Measurements from ENCODE around the gene MAPRE3. TPM values are rescaled to one million over a fixed set of nuclear protein-coding genes. Genes with fewer than 3 reads are reported as not detected.

The MAPRE3 gene
- total RNA-seq, 1 experiment from 2014 or later: 10.3 TPM

DNA sequence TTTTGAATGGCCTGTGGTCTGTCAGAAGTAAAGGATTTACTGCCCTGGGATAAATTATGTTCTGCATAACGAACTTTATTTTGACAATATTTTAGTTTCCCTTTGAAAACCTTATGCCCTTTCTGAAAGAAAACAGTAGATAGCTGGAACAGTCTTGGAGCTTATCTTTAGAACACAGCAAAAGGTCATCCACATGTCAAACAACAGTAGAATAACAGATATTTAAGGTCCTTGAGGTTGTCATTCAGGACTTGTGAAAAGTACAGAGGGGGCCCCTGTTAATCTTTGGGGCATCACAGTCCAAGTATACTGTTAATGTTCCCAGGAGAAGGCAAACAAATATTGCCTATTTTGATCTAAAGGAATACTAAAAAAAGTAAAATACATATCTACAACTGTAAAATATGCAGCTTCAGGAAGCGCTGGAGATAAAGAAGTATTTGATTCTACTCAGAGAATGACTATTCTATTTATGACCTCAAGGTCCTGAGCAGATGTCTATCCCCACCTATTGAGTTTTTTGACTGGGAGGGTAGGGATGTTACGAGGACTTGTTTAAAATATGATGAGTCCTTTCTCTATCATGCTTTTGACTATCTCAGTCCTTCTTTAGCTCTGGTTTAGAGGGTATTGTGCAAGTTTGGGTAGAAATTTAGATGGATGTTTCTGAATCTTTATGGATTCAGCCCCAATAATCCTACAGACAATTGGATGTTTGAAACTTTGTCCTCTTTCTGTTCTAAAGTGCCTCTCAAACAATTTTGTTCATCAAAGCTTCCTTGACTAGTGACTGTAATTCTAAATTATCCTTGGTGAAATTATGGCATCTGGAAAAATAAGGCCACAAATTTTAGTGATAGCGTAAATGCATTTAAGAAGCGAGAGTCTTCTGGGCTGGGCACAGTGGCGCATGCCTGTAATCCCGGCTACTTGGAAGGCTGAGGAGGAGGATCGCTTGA lies 37.3 kb downstream of the MAPRE3 start (continued):
- TF ChIP-seq ESRRA (CRISPR knock-in tag; IDR thresholded peaks at IDR 0.05; ENCODE audit: borderline replicate concordance) (no peak), NFYB (CRISPR knock-in tag; conservative IDR thresholded peaks at IDR 0.05; ENCODE audit: low read depth) (no peak), RELA (CRISPR knock-in tag; IDR thresholded peaks at IDR 0.05; ENCODE audit: borderline replicate concordance) (no peak), FOXP1 (CRISPR knock-in tag; IDR thresholded peaks at IDR 0.05; ENCODE audit: borderline replicate concordance) (no peak), ETV6 (CRISPR knock-in tag; IDR thresholded peaks at IDR 0.05) (no peak)
- TF ChIP-seq, protein P1, sequence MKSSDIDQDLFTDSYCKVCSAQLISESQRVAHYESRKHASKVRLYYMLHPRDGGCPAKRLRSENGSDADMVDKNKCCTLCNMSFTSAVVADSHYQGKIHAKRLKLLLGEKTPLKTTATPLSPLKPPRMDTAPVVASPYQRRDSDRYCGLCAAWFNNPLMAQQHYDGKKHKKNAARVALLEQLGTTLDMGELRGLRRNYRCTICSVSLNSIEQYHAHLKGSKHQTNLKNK (CRISPR knock-in tag; IDR thresholded peaks at IDR 0.05): no peak
- TF ChIP-seq, protein P2, sequence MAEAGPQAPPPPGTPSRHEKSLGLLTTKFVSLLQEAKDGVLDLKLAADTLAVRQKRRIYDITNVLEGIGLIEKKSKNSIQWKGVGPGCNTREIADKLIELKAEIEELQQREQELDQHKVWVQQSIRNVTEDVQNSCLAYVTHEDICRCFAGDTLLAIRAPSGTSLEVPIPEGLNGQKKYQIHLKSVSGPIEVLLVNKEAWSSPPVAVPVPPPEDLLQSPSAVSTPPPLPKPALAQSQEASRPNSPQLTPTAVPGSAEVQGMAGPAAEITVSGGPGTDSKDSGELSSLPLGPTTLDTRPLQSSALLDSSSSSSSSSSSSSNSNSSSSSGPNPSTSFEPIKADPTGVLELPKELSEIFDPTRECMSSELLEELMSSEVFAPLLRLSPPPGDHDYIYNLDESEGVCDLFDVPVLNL (CRISPR knock-in tag; IDR thresholded peaks at IDR 0.05; ENCODE audit: borderline replicate concordance, low read depth): no peak
- TF ChIP-seq, protein P3, sequence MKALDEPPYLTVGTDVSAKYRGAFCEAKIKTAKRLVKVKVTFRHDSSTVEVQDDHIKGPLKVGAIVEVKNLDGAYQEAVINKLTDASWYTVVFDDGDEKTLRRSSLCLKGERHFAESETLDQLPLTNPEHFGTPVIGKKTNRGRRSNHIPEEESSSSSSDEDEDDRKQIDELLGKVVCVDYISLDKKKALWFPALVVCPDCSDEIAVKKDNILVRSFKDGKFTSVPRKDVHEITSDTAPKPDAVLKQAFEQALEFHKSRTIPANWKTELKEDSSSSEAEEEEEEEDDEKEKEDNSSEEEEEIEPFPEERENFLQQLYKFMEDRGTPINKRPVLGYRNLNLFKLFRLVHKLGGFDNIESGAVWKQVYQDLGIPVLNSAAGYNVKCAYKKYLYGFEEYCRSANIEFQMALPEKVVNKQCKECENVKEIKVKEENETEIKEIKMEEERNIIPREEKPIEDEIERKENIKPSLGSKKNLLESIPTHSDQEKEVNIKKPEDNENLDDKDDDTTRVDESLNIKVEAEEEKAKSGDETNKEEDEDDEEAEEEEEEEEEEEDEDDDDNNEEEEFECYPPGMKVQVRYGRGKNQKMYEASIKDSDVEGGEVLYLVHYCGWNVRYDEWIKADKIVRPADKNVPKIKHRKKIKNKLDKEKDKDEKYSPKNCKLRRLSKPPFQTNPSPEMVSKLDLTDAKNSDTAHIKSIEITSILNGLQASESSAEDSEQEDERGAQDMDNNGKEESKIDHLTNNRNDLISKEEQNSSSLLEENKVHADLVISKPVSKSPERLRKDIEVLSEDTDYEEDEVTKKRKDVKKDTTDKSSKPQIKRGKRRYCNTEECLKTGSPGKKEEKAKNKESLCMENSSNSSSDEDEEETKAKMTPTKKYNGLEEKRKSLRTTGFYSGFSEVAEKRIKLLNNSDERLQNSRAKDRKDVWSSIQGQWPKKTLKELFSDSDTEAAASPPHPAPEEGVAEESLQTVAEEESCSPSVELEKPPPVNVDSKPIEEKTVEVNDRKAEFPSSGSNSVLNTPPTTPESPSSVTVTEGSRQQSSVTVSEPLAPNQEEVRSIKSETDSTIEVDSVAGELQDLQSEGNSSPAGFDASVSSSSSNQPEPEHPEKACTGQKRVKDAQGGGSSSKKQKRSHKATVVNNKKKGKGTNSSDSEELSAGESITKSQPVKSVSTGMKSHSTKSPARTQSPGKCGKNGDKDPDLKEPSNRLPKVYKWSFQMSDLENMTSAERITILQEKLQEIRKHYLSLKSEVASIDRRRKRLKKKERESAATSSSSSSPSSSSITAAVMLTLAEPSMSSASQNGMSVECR (CRISPR knock-in tag; IDR thresholded peaks at IDR 0.05; ENCODE audit: borderline replicate concordance): no peak
- TF ChIP-seq, protein P4, sequence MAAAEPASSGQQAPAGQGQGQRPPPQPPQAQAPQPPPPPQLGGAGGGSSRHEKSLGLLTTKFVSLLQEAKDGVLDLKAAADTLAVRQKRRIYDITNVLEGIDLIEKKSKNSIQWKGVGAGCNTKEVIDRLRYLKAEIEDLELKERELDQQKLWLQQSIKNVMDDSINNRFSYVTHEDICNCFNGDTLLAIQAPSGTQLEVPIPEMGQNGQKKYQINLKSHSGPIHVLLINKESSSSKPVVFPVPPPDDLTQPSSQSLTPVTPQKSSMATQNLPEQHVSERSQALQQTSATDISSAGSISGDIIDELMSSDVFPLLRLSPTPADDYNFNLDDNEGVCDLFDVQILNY (CRISPR knock-in tag; IDR thresholded peaks at IDR 0.05): no peak

DNA sequence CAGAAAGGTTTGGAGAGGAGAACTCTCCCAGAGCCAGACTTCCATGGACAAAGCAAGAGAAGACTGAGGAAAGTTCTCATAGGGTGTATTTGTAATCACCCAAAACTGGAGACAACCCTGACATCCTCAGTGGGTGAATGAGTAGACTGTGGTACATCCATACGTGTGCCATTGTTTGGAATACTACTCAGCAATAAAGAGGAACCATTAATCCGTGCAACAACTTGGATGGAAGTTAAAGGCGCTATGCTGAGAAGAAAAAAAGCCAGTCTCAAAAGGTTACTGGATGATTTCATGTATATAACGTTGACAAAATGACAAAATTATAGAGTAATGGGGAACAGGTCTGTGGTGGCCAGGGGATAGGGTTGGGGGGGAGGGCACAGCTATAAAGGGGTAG lies 38.2 kb downstream of the MAPRE3 start:
- ChIA-PET POLR2A (no interaction called here), CTCF (interaction anchor here (2.8 kb wide), 1 partner anchor 47 kb away, joined by 18 read pairs; no protein-coding TSS in a partner anchor)
- H3K27ac Mint-ChIP-seq: no peak overlapping the region
- H3K27me3 Mint-ChIP-seq (ENCODE audit: low read depth): peaks cover 11% of the 10 kb centered on the region; the same call in 1 of the 2 replicates
- H3K36me3 Mint-ChIP-seq: peaks cover 16% of the 10 kb centered on the region
- no peak overlapping the region for H3K4me3 Mint-ChIP-seq
- H3K4me1 Mint-ChIP-seq: no peaks in the 10 kb centered on the region
- peaks cover 19% of the 10 kb centered on the region for H3K9me3 Mint-ChIP-seq
- ATAC-seq (no peak), DNase-seq (ENCODE audit: low spot score) (no peak)
- TF ChIP-seq, protein P5, sequence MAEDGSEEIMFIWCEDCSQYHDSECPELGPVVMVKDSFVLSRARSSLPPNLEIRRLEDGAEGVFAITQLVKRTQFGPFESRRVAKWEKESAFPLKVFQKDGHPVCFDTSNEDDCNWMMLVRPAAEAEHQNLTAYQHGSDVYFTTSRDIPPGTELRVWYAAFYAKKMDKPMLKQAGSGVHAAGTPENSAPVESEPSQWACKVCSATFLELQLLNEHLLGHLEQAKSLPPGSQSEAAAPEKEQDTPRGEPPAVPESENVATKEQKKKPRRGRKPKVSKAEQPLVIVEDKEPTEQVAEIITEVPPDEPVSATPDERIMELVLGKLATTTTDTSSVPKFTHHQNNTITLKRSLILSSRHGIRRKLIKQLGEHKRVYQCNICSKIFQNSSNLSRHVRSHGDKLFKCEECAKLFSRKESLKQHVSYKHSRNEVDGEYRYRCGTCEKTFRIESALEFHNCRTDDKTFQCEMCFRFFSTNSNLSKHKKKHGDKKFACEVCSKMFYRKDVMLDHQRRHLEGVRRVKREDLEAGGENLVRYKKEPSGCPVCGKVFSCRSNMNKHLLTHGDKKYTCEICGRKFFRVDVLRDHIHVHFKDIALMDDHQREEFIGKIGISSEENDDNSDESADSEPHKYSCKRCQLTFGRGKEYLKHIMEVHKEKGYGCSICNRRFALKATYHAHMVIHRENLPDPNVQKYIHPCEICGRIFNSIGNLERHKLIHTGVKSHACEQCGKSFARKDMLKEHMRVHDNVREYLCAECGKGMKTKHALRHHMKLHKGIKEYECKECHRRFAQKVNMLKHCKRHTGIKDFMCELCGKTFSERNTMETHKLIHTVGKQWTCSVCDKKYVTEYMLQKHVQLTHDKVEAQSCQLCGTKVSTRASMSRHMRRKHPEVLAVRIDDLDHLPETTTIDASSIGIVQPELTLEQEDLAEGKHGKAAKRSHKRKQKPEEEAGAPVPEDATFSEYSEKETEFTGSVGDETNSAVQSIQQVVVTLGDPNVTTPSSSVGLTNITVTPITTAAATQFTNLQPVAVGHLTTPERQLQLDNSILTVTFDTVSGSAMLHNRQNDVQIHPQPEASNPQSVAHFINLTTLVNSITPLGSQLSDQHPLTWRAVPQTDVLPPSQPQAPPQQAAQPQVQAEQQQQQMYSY (CRISPR knock-in tag; IDR thresholded peaks at IDR 0.05): no peak
- no peak for TF ChIP-seq ZNF396 (CRISPR knock-in tag; IDR thresholded peaks at IDR 0.05; ENCODE audit: borderline replicate concordance)
- TF ChIP-seq GRHL2 (CRISPR knock-in tag; IDR thresholded peaks at IDR 0.05; ENCODE audit: insufficient replicate concordance, severe bottlenecking): no peak
- no peak for TF ChIP-seq MXD4 (CRISPR knock-in tag; IDR thresholded peaks at IDR 0.05; ENCODE audit: borderline replicate concordance)
- no peak for TF ChIP-seq ZNF416 (CRISPR knock-in tag; IDR thresholded peaks at IDR 0.05)
- no peak for TF ChIP-seq HMGA2 (CRISPR knock-in tag; IDR thresholded peaks at IDR 0.05)
- no peak for TF ChIP-seq TEAD4 (CRISPR knock-in tag; IDR thresholded peaks at IDR 0.05)
- no peak for TF ChIP-seq SMAD4 (CRISPR knock-in tag; IDR thresholded peaks at IDR 0.05)
- no peak for TF ChIP-seq FOXP1 (CRISPR knock-in tag; IDR thresholded peaks at IDR 0.05; ENCODE audit: borderline replicate concordance)
- TF ChIP-seq, protein P6, sequence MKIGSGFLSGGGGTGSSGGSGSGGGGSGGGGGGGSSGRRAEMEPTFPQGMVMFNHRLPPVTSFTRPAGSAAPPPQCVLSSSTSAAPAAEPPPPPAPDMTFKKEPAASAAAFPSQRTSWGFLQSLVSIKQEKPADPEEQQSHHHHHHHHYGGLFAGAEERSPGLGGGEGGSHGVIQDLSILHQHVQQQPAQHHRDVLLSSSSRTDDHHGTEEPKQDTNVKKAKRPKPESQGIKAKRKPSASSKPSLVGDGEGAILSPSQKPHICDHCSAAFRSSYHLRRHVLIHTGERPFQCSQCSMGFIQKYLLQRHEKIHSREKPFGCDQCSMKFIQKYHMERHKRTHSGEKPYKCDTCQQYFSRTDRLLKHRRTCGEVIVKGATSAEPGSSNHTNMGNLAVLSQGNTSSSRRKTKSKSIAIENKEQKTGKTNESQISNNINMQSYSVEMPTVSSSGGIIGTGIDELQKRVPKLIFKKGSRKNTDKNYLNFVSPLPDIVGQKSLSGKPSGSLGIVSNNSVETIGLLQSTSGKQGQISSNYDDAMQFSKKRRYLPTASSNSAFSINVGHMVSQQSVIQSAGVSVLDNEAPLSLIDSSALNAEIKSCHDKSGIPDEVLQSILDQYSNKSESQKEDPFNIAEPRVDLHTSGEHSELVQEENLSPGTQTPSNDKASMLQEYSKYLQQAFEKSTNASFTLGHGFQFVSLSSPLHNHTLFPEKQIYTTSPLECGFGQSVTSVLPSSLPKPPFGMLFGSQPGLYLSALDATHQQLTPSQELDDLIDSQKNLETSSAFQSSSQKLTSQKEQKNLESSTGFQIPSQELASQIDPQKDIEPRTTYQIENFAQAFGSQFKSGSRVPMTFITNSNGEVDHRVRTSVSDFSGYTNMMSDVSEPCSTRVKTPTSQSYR (CRISPR knock-in tag; IDR thresholded peaks at IDR 0.05): no peak
- no peak for TF ChIP-seq ZNF121 (CRISPR knock-in tag; IDR thresholded peaks at IDR 0.05)

All from WTC11 (cell line).